COR-L47 (cell line): Measurements from ENCODE around the gene RBBP4.
"Not testable (repeated sequence)": the region's sequence is repeated elsewhere in the genome, so short reads cannot be mapped to it uniquely, and the experiment has no call there.

ENCODE experiments used
- DNase-seq: peaks from one replicate; lab custom pipeline; 2025; lab: John Stamatoyannopoulos, UW

The RBBP4 gene

GRCh38 chr1:32639489-32640075, 11.4 kb upstream of the RBBP4 start:
- DNase-seq = no peak

GRCh38 chr1:32642292-32642827, 8.6 kb upstream of the RBBP4 start:
- not testable (repeated sequence) for DNase-seq

GRCh38 chr1:32644426-32644825, 6.6 kb upstream of the RBBP4 start:
- DNase-seq = no peak

DNA sequence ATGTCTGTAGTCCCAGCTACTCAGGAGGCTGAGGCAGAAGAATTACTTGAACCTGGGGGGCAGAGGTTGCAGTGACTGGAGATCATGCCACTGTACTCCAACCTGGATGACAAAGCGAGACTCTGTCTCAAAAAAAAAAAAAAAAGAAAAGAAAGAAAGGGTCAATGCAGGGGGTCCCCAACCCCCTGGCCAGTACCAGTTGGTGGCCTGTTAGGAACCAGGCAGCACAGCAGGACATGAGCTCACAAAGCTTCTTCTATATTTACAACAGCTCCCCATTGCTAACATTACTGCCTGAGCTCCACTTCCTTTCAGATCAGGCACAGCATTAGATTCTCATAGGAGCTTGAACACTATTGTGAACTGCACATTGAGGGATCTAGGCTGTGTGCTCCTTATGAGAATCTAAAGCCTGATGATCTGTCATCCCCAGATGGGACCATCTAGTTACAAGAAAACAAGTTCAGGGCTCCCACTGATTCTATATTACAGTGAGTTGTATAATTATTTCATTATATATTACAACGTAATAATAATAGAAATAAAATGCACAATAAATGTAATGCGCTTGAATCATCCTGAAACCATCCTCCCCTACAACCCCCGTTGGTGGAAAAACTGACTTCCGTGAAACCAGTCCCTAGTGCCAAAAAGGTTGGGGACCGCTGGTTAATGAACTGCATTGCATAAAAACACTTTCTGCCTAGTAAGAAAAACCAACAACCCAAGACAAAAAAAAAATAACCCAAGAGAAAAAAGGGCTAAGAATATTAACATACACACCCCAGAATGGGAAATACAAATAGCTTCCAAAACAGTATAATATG, 3.5 kb upstream of the RBBP4 start:
- DNase-seq = no peak

DNA sequence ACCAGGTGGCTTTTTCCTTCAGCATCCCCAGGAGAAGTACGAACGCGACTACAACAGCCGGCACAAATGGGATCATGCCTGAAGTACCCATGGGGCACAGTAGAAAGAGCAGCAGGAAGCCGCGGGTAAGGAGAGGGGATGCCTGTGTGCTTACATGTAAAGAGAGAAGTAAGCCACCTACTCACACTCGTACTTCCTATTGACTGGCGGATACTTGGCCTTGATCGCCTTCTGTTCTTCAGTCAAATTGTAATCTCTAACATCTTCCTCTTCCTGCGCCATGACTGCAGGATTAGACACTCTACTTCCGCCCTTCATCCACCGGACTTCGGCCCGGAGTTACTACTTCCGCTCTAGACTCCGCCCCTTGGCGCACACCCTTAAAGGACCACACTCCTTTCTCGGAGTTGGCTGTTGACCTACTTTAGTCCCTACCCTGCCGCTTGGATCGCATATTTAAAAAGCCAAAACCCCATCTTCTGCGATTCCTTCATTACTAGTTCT, 708 bp upstream of the RBBP4 start, which contains the start of gene ZBTB8OS:
Gene ZBTB8OS (minus strand): TSS at position 303 of the 504 bp plus-strand sequence. CDS start 21 bp downstream, at position 282.
- DNase-seq = peak; percentile 94

GRCh38 chr1:32651461-32652073, 559 bp downstream of the RBBP4 start:
- peak; percentile 49 for DNase-seq

DNA sequence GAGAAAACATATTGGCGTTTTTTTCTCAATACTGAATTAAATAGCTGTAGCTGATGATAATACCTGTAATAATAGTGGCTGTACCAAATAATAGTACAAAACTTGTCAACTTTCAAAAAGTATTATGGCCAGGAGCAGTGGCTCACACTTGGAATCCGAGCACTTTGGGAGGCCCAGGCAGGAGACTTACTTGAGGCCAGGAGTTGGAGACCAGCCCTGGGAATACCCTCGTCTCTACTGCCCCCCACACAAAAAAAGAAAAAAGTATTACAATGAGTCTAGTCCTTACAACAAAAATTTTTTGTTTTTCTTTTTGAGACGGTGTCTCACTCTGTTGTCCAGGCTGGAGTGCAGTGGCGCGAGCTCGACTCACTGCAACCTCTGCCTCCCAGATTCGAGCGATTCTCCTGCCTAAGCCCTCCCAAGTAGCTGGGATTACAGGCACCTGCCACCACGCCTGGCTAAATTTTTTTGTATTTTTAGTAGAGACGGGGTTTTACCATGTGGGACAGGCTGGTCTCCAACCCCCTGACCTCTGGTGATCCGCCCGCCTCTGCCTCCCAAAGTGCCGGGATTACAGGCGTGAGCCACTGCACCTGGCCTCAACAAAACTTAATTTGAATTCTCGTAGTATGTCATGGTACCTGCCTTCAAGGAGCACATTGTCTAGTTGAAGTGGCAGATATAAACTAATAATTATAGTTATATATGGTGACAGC, 1.4 kb downstream of the RBBP4 start:
- DNase-seq = no peak

- no peak for DNase-seq
Observed at GRCh38 chr1:32659581-32659980, 8.6 kb downstream of the RBBP4 start.

DNA sequence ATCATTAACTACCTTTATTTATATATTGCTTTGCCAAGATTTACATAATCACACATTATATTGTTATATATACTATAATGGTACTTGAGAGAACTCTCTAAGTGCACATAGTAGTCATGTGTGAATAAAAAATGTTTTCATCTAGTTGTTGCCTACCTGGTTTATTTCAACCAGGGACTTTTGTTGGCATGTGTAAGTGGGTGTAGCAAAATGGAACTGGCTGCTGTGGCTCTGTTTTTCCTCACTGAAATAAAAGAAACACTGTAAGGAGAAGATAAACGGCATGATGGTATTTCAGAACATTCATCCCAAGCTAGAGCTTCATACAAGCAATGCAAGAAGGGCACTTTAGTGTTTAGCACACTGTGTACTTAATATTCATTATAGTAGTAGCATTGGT, 14.9 kb downstream of the RBBP4 start:
- DNase-seq = no peak

DNA sequence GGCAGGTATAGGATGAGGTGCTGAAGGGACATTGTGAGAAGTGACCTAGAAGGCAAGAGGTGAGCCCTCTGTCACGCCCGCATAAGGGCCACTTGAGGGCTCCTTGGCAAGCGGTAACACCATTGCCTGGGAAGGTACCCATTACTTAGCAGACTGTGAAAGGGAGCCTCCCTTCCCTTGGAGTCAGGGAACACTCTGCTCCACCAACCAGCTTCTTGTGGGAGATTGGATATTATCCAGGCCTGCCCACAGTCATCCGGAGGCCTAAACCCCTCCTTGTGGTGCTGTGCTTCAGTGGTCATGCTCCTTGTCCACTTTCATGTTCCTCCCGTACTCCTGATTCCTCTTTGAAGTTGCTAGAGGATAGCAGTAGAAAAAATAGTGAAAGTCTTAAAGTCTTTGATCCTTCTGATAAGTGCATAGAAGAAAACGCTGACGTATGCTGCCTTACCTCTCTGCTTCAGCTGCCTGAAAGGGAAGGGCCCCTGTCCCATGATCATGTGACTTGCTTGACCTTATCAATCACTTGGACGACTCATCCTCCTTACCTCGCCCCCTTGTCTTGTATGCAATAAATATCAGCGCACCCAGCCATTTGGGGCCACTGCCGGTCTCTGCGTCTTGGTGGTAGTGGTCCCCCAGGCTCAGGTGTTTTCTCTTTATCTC, 16.0 kb downstream of the RBBP4 start:
- DNase-seq = no peak

- not testable (repeated sequence) for DNase-seq
Observed at GRCh38 chr1:32668716-32669115, 17.7 kb downstream of the RBBP4 start.

GRCh38 chr1:32676945-32677344, 25.9 kb downstream of the RBBP4 start:
- no peak for DNase-seq

GRCh38 chr1:32679993-32680392, 29.0 kb downstream of the RBBP4 start:
- DNase-seq = not testable (repeated sequence)

DNA sequence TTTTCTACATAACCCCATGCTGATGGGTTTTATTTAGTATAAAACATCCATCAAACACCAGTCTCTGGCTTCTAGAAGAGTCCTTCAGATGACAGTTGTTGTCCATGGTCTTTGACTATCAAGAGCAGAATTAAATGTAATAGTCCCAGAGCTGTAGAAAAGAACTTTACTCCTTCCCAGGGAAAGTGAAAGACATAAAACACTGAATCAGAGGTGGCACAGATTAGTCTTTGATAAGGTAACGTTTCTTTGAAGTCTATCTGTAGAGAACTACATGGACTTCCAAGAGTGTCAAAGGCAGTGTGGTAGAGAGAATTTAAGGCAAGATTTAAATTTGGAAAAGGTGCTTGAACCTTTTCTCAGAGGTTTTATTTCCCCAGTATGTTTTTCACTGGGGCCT, 29.6 kb downstream of the RBBP4 start:
- no peak for DNase-seq

- no peak for DNase-seq
Observed at GRCh38 chr1:32681509-32681908, 30.5 kb downstream of the RBBP4 start.

DNA sequence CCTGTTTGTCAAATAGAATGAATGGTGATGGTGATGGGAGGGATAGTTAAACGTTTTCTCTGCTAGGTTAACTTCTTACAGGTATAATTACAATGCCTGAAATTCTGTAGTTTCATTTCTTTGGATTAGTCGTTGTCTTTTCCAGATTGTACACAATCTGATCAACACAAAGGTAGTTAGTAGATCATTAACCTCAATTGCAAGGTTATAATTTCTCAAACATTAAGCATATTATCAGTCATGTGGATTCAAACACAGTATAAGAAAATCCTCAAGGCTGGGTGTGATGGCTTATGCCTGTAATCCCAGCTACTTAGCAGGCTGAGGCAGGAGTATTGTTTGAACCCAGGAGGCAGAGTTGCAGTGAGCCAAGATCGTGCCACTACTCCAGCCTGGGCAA, 31.0 kb downstream of the RBBP4 start:
- DNase-seq = no peak

DNA sequence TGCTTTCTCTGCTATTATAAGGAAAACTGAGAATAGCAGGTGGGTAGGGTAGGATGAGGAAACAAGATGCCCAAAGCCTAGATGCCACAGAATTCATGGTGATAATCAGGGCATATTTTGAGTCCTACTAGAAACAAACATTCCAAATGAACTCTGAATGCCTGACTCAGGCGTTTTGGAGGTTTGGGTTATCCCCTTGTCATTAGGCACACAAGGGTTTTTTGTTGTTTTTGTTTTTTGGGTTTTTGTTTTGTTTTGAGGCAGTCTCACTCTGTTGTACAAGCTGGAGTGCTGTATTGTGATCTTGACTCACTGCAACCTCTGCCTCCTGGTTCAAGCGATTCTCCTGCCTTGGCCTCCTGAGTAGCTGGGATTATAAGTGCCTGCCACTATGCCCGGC, 32.4 kb downstream of the RBBP4 start:
- DNase-seq = no peak

GRCh38 chr1:32684167-32684811, 33.3 kb downstream of the RBBP4 start:
- no peak for DNase-seq

- no peak for DNase-seq
Observed at GRCh38 chr1:32685498-32685897, 34.5 kb downstream of the RBBP4 start.

- DNase-seq = no peak
Observed at GRCh38 chr1:32686387-32686786, 35.4 kb downstream of the RBBP4 start.
